GM23338 (cell line): Measurements from ENCODE around the gene NUCKS1. TPM values are rescaled to one million over a fixed set of nuclear protein-coding genes. Genes with fewer than 3 reads are reported as not detected.

Experiments used
- ATAC-seq: fragments of 200-7000 bp; cut with Tn5 transposase; 3 replicates; pipeline ENCODE4 v1.9.1; 2020
- DNase-seq: peaks from one replicate; pipeline ENCODE4 v3.0.0-alpha.2; 2015; ENCODE audit warnings: low spot score
- H2AFZ ChIP-seq: fragments of 200-600 bp; sonication (generic); 2 replicates; pipeline ENCODE4 v1.8.0; 2016; ENCODE audit warnings: antibody characterized with exemption, mild to moderate bottlenecking, moderate library complexity
- H3F3A ChIP-seq: fragments of 200-600 bp; sonication (generic); replicated peaks from 2 replicates; pipeline ENCODE4 v1.8.0; 2017; ENCODE audit warnings: antibody characterized with exemption, mixed run types, low read depth
- H3K27ac ChIP-seq: fragments of 200-600 bp; sonication (generic); 2 replicates; pipeline ENCODE4 v1.6.1; 2016; ENCODE audit warnings: low read depth
- H3K27me3 ChIP-seq: fragments of 200-600 bp; sonication (generic); 2 replicates; pipeline ENCODE4 v1.8.0; 2016; ENCODE audit warnings: mild to moderate bottlenecking, mixed run types, moderate library complexity; ENCODE audit not compliant: insufficient read depth
- H3K36me3 ChIP-seq: fragments of 200-600 bp; sonication (generic); 2 replicates; pipeline ENCODE4 v1.8.0; 2016; ENCODE audit warnings: mild to moderate bottlenecking; ENCODE audit not compliant: insufficient read depth
- H3K4me1 ChIP-seq: fragments of 200-600 bp; sonication (generic); 2 replicates; pipeline ENCODE4 v1.8.0; 2016; ENCODE audit warnings: mild to moderate bottlenecking, moderate library complexity; ENCODE audit not compliant: insufficient read depth
- H3K4me2 ChIP-seq: fragments of 200-600 bp; sonication (generic); 2 replicates; pipeline ENCODE4 v1.7.1; 2017; ENCODE audit warnings: mixed run types
- H3K4me3 ChIP-seq: fragments of 200-600 bp; sonication (generic); 2 replicates; pipeline ENCODE4 v1.6.1; 2016; ENCODE audit warnings: mixed run types
- H3K79me2 ChIP-seq: fragments of 200-600 bp; sonication (generic); replicated peaks from 2 replicates; pipeline ENCODE4 v1.8.0; 2017; ENCODE audit warnings: mild to moderate bottlenecking; ENCODE audit not compliant: insufficient read depth
- H3K9me2 ChIP-seq: fragments of 200-600 bp; sonication (generic); 2 replicates; pipeline ENCODE4 v1.8.0; 2017; ENCODE audit not compliant: insufficient read depth
- H4K20me1 ChIP-seq: fragments of 200-600 bp; sonication (generic); replicated peaks from 2 replicates; pipeline ENCODE4 v1.8.0; 2017; ENCODE audit warnings: mild to moderate bottlenecking; ENCODE audit not compliant: insufficient read depth
- H3K27ac Mint-ChIP-seq: 2 replicates; pipeline ENCODE4 v1.8.0; 2020; ENCODE audit warnings: inconsistent platforms, mild to moderate bottlenecking, moderate library complexity, mixed read lengths
- H3K27me3 Mint-ChIP-seq: 3 replicates; pipeline ENCODE4 v1.8.0; 2022; ENCODE audit warnings: low read depth, mild to moderate bottlenecking, moderate library complexity, mixed read lengths, inconsistent platforms; ENCODE audit not compliant: insufficient read depth, poor library complexity
- H3K36me3 Mint-ChIP-seq: 3 replicates; pipeline ENCODE4 v1.8.0; 2021; ENCODE audit warnings: low read depth, mild to moderate bottlenecking, inconsistent platforms, moderate library complexity, mixed read lengths
- H3K4me1 Mint-ChIP-seq: 3 replicates; pipeline ENCODE4 v1.8.0; 2020; ENCODE audit warnings: mild to moderate bottlenecking, inconsistent platforms, mixed read lengths
- H3K4me3 Mint-ChIP-seq: 3 replicates; pipeline ENCODE4 v1.8.0; 2021; ENCODE audit warnings: moderate library complexity, mild to moderate bottlenecking, inconsistent platforms, mixed read lengths
- H3K9me3 Mint-ChIP-seq: 3 replicates; pipeline ENCODE4 v1.8.0; 2020; ENCODE audit warnings: moderate library complexity, mild to moderate bottlenecking, inconsistent platforms, mixed read lengths
- CREB1 ChIP-seq: fragments of 250-450 bp; sonication (Bioruptor Pico); IDR thresholded peaks from 2 replicates; pipeline ENCODE4 v1.5.0; 2020; ENCODE audit warnings: low read depth, mild to moderate bottlenecking, moderate library complexity
- EZH2 ChIP-seq: fragments of 200-600 bp; sonication (generic); IDR thresholded peaks from one replicate; pipeline ENCODE4 v1.8.0; 2017; ENCODE audit warnings: antibody characterized with exemption, mild to moderate bottlenecking, low read depth; ENCODE audit not compliant: unreplicated experiment
- EZH2phosphoT487 ChIP-seq: fragments of 200-600 bp; sonication (generic); IDR thresholded peaks from one replicate; pipeline ENCODE4 v1.8.1; 2018; ENCODE audit warnings: antibody characterized with exemption; ENCODE audit not compliant: unreplicated experiment
- JUNB ChIP-seq: IDR thresholded peaks from one replicate; pipeline ENCODE4 v1.6.1; 2016; ENCODE audit warnings: antibody characterized with exemption; ENCODE audit not compliant: unreplicated experiment
- NANOG ChIP-seq: IDR thresholded peaks from 2 replicates; pipeline ENCODE4 v1.6.1; 2016; ENCODE audit warnings: antibody characterized with exemption, borderline replicate concordance
- POLR2AphosphoS5 ChIP-seq: IDR thresholded peaks from 2 replicates; pipeline ENCODE4 v1.6.1; 2016; ENCODE audit warnings: antibody characterized with exemption, low read depth
- STAT1 ChIP-seq: IDR thresholded peaks from one replicate; pipeline ENCODE4 v1.6.1; 2016; ENCODE audit warnings: antibody characterized with exemption; ENCODE audit not compliant: unreplicated experiment
- ZNF114 ChIP-seq: fragments of 250-450 bp; sonication (Bioruptor Pico); IDR thresholded peaks from 2 replicates; pipeline ENCODE4 v1.5.0; 2020; ENCODE audit warnings: mild to moderate bottlenecking, moderate library complexity
- ZNF331 ChIP-seq: fragments of 250-450 bp; sonication (Bioruptor Pico); IDR thresholded peaks from 2 replicates; pipeline ENCODE4 v1.5.0; 2020; ENCODE audit warnings: low read depth, mild to moderate bottlenecking, moderate library complexity
- polyA plus RNA-seq: library from polyadenylated mRNA; unstranded; fragments of >200 nt; fragmentation: Nextera tagmentation; extraction: Ambion mirVana; gene quantifications from 2 replicates; pipeline ENCODE4 v1.2.1, GENCODE V29; 2016
- total RNA-seq: library from RNA; depleted of rRNA; stranded (reverse); fragments of >200 nt; shearing (Covaris generic); gene quantifications from 2 replicates; pipeline ENCODE4 v1.2.3, GENCODE V29; 2014
- TF ChIP-seq, protein P1 (sequence below): IDR thresholded peaks from 2 replicates; pipeline ENCODE4 v1.6.1; 2016; ENCODE audit warnings: antibody characterized with exemption
- TF ChIP-seq, protein P2 (sequence below), 2 experiments: fragments of 200-600 bp in 1 of 2; sonication (generic) in 1 of 2; conservative IDR thresholded peaks; 2 replicates each; pipeline versions ENCODE4 v1.5.1 to v1.6.1; 2016 to 2017; ENCODE audit warnings: antibody characterized with exemption in 2 of 2, low read depth in 2 of 2, mild to moderate bottlenecking in 2 of 2, moderate library complexity in 1 of 2
- TF ChIP-seq, protein P3 (sequence below): fragments of 250-450 bp; sonication (Bioruptor Pico); IDR thresholded peaks from 2 replicates; pipeline ENCODE4 v1.5.0; 2020; ENCODE audit warnings: mild to moderate bottlenecking, moderate library complexity
- TF ChIP-seq, protein P4 (sequence below): IDR thresholded peaks from one replicate; pipeline ENCODE4 v1.6.1; 2018; ENCODE audit warnings: antibody characterized with exemption; ENCODE audit not compliant: unreplicated experiment

The NUCKS1 gene
- total and polyA plus RNA-seq, 2 experiments from 2014 or later, result 255 to 307 TPM

DNA sequence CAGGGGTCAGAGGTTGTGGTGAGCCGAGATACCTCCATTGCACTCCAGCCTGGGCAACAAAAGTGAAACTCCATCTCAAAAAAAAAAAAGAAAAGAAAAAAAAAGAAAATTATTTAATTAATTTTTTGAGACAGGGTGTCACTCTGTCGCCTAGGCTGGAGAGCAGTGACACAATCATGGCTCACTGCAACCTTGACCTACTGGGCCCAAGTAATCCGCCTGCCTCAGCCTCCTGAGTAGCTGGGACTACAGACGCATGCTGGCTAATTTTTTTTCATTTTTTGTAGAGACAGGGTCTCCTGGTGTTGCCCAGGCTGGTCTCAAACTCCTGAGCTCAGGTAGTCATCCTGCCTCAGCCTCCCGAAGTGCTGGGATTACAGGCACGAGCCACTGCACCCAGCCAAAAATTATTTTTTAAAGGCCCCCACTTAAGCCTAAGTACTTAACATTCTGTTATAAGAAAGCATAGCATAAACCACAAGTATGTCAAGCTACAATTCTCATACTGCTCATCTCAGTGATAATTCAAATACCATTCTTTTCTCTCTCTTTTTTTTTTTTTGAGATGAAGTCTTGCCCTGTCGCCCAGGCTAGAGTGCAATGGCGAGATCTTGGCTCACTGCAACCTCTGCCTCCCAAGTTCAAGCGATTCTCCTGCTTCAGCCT, 19.9 kb downstream of the NUCKS1 start:
- Histone ChIP-seq H3K9me2 (no peaks in the 10 kb centered on the region), H3K4me1 (no peaks in the 10 kb centered on the region; the same call in 1 of the 2 replicates), H4K20me1 (peaks cover 65% of the 10 kb centered on the region), H3K27me3 (no peaks in the 10 kb centered on the region), H3K79me2 (peaks cover 100% of the 10 kb centered on the region), H2AFZ (no peak overlapping the region), H3F3A (peaks cover 3% of the 10 kb centered on the region; the same call in 1 of the 2 replicates), H3K27ac (peak overlapping the region; percentile 41; the same call in 1 of the 2 replicates), H3K4me2 (no peak overlapping the region), H3K36me3 (peaks cover 26% of the 10 kb centered on the region; the same call in 1 of the 2 replicates), H3K4me3 (no peak overlapping the region)
- Mint-ChIP-seq H3K4me3 (no peak overlapping the region), H3K9me3 (no peaks in the 10 kb centered on the region), H3K36me3 (peaks cover 62% of the 10 kb centered on the region), H3K27ac (no peak overlapping the region), H3K4me1 (peaks cover 2% of the 10 kb centered on the region; the same call in 2 of the 3 replicates), H3K27me3 (peaks cover 4% of the 10 kb centered on the region)
- TF ChIP-seq CREB1 (CRISPR knock-in tag), result no peak
- TF ChIP-seq, protein P1, sequence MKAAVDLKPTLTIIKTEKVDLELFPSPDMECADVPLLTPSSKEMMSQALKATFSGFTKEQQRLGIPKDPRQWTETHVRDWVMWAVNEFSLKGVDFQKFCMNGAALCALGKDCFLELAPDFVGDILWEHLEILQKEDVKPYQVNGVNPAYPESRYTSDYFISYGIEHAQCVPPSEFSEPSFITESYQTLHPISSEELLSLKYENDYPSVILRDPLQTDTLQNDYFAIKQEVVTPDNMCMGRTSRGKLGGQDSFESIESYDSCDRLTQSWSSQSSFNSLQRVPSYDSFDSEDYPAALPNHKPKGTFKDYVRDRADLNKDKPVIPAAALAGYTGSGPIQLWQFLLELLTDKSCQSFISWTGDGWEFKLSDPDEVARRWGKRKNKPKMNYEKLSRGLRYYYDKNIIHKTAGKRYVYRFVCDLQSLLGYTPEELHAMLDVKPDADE, result no peak
- no peak for TF ChIP-seq POLR2AphosphoS5
- TF ChIP-seq NANOG, result no peak
- TF ChIP-seq EZH2phosphoT487, result no peak
- TF ChIP-seq ZNF114 (CRISPR knock-in tag), result no peak
- TF ChIP-seq, protein P2, sequence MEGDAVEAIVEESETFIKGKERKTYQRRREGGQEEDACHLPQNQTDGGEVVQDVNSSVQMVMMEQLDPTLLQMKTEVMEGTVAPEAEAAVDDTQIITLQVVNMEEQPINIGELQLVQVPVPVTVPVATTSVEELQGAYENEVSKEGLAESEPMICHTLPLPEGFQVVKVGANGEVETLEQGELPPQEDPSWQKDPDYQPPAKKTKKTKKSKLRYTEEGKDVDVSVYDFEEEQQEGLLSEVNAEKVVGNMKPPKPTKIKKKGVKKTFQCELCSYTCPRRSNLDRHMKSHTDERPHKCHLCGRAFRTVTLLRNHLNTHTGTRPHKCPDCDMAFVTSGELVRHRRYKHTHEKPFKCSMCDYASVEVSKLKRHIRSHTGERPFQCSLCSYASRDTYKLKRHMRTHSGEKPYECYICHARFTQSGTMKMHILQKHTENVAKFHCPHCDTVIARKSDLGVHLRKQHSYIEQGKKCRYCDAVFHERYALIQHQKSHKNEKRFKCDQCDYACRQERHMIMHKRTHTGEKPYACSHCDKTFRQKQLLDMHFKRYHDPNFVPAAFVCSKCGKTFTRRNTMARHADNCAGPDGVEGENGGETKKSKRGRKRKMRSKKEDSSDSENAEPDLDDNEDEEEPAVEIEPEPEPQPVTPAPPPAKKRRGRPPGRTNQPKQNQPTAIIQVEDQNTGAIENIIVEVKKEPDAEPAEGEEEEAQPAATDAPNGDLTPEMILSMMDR (conservative IDR thresholded peaks at IDR 0.05; ENCODE audit: low read depth in 2 of 2), result no peak
- no peak for TF ChIP-seq JUNB
- TF ChIP-seq, protein P3, sequence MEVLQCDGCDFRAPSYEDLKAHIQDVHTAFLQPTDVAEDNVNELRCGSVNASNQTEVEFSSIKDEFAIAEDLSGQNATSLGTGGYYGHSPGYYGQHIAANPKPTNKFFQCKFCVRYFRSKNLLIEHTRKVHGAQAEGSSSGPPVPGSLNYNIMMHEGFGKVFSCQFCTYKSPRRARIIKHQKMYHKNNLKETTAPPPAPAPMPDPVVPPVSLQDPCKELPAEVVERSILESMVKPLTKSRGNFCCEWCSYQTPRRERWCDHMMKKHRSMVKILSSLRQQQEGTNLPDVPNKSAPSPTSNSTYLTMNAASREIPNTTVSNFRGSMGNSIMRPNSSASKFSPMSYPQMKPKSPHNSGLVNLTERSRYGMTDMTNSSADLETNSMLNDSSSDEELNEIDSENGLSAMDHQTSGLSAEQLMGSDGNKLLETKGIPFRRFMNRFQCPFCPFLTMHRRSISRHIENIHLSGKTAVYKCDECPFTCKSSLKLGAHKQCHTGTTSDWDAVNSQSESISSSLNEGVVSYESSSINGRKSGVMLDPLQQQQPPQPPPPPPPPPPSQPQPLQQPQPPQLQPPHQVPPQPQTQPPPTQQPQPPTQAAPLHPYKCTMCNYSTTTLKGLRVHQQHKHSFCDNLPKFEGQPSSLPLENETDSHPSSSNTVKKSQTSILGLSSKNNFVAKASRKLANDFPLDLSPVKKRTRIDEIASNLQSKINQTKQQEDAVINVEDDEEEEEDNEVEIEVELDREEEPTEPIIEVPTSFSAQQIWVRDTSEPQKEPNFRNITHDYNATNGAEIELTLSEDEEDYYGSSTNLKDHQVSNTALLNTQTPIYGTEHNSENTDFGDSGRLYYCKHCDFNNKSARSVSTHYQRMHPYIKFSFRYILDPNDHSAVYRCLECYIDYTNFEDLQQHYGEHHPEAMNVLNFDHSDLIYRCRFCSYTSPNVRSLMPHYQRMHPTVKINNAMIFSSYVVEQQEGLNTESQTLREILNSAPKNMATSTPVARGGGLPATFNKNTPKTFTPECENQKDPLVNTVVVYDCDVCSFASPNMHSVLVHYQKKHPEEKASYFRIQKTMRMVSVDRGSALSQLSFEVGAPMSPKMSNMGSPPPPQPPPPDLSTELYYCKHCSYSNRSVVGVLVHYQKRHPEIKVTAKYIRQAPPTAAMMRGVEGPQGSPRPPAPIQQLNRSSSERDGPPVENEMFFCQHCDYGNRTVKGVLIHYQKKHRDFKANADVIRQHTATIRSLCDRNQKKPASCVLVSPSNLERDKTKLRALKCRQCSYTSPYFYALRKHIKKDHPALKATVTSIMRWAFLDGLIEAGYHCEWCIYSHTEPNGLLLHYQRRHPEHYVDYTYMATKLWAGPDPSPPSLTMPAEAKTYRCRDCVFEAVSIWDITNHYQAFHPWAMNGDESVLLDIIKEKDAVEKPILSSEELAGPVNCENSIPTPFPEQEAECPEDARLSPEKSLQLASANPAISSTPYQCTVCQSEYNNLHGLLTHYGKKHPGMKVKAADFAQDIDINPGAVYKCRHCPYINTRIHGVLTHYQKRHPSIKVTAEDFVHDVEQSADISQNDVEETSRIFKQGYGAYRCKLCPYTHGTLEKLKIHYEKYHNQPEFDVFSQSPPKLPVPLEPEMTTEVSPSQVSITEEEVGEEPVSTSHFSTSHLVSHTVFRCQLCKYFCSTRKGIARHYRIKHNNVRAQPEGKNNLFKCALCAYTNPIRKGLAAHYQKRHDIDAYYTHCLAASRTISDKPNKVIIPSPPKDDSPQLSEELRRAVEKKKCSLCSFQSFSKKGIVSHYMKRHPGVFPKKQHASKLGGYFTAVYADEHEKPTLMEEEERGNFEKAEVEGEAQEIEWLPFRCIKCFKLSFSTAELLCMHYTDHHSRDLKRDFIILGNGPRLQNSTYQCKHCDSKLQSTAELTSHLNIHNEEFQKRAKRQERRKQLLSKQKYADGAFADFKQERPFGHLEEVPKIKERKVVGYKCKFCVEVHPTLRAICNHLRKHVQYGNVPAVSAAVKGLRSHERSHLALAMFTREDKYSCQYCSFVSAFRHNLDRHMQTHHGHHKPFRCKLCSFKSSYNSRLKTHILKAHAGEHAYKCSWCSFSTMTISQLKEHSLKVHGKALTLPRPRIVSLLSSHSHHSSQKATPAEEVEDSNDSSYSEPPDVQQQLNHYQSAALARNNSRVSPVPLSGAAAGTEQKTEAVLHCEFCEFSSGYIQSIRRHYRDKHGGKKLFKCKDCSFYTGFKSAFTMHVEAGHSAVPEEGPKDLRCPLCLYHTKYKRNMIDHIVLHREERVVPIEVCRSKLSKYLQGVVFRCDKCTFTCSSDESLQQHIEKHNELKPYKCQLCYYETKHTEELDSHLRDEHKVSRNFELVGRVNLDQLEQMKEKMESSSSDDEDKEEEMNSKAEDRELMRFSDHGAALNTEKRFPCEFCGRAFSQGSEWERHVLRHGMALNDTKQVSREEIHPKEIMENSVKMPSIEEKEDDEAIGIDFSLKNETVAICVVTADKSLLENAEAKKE (CRISPR knock-in tag), result no peak
- no peak for TF ChIP-seq EZH2
- TF ChIP-seq, protein P4, sequence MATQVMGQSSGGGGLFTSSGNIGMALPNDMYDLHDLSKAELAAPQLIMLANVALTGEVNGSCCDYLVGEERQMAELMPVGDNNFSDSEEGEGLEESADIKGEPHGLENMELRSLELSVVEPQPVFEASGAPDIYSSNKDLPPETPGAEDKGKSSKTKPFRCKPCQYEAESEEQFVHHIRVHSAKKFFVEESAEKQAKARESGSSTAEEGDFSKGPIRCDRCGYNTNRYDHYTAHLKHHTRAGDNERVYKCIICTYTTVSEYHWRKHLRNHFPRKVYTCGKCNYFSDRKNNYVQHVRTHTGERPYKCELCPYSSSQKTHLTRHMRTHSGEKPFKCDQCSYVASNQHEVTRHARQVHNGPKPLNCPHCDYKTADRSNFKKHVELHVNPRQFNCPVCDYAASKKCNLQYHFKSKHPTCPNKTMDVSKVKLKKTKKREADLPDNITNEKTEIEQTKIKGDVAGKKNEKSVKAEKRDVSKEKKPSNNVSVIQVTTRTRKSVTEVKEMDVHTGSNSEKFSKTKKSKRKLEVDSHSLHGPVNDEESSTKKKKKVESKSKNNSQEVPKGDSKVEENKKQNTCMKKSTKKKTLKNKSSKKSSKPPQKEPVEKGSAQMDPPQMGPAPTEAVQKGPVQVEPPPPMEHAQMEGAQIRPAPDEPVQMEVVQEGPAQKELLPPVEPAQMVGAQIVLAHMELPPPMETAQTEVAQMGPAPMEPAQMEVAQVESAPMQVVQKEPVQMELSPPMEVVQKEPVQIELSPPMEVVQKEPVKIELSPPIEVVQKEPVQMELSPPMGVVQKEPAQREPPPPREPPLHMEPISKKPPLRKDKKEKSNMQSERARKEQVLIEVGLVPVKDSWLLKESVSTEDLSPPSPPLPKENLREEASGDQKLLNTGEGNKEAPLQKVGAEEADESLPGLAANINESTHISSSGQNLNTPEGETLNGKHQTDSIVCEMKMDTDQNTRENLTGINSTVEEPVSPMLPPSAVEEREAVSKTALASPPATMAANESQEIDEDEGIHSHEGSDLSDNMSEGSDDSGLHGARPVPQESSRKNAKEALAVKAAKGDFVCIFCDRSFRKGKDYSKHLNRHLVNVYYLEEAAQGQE, result no peak
- no peak for TF ChIP-seq STAT1
- TF ChIP-seq ZNF331 (CRISPR knock-in tag), result no peak
- ATAC-seq, result no peak
- DNase-seq, result no peak
